ENCODE data around the gene GPS1.
A peak's percentile ranks its signal among the peaks of the same experiment; 100 is the strongest.

GPS1 gene

DNA sequence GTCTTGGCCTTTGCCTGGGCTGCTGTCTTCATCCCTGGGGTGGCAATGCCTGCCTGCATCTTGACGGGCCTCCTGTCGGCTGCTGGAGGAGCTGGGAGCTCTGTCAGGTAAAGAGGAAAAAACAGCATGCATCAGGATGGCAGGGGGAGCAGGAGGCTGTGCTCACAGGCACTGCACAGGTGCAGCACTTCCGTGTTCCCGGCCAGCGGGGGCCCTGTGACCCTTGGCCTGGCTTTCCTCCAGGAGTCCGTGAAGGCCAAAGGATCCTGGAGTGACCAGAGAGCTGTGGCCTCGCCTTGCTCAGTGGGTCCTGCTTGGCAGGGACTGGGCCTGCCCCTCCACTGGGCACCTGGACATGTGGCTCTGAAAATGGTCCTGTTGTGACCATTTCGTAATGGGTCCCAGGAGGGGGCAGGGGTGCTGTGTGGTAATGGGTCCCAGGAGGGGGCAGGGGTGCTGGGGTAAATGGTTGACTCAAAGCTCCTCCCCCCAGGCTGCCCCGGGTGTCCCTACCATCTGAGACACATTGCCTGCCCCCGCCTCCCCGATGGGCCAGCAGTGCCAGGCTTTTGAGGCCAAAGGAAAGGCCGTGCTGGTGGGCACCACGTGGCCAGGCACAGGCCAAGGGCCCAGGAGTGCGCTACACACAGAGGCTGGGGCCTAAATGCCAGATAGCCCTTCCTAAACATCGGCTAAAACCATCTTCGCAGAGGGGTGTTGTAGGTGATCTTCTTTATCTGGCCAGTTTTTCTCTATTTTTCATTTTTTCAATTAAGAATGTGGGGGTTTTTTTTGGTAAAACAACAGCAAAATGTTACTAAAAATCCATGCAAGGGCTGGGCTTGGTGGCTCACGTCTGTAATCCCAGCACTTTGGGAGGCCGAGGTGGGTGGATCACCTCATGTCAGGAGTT lies 50.3 kb downstream of the GPS1 start:
- DNase-seq (ENCODE audit: low read depth, low spot score): no peak

DNA sequence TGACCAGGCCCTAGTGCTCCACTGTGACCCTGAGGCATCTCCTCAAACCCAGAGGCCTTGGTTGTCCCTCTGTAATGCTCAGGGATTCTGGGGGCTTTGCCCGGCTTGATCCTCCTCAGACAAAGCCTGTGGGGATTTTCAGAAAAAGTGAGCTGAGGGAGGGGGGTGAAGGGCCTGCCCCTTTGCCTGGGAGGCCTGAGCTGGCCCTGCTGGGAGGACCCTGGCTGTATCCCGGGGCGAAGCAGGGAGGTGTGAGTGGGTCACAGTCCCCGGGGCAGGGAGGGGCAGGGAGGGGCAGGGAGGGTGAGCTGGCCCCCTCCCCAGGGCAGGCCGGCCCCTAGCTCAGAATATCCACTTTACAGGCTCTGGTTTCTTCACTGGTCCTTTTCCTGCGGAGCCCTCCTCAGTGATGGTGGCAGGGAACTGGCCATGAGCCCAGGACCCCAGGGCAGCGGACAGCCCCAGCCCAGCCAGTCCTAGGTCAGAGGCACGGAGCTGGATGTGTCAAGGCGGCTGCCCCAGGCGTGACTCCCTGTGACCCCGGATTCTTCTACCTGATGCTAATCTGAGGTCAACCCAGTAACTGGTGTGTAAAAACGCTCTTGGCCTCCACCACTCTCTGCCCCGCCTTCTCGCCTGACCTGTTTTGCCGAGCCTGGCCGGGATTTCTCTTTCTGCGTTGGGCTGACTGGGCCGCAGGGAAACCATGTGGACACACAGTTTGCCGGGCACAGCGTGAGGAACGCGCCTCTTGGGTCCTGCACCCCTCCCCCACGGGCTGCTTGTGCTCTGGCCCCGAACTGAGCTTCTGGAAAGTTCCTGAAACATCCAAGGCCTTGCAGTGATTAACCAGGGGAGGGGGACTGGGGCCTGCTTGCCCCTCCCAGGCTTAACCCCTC lies 52.1 kb downstream of the GPS1 start:
- DNase-seq (ENCODE audit: low read depth, low spot score): peak; percentile 98

- DNase-seq (ENCODE audit: low read depth, low spot score): peak; percentile 57
Measured at GRCh38 chr17:82104797-82105416, 53.2 kb downstream of the GPS1 start.

DNA sequence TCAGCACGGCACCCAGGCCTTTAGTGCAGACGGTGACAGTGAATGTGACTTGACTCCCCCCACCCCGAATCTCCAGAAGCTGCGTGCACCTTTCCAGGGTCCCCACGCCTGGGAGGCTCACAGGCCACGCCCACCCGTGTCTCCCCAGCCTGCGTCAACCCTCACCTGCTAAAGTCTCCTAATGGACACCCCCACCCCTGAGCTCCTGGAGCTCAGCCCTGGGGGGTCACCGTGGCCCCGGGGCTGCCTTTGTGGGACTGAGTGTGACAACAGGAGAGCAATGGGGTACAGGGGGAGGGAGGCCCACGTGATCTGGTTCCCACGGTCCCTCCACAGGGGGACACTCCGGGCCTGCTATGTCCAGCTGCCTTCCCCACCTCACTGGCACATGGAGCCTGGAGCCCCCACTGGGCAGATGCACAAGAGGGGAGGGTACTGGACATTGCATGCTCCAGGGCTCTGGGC lies 53.8 kb downstream of the GPS1 start:
- no peak for DNase-seq (ENCODE audit: low read depth, low spot score)

- peak; percentile 97 for DNase-seq (ENCODE audit: low read depth, low spot score)
Measured at GRCh38 chr17:82105882-82106687, 54.4 kb downstream of the GPS1 start.

DNA sequence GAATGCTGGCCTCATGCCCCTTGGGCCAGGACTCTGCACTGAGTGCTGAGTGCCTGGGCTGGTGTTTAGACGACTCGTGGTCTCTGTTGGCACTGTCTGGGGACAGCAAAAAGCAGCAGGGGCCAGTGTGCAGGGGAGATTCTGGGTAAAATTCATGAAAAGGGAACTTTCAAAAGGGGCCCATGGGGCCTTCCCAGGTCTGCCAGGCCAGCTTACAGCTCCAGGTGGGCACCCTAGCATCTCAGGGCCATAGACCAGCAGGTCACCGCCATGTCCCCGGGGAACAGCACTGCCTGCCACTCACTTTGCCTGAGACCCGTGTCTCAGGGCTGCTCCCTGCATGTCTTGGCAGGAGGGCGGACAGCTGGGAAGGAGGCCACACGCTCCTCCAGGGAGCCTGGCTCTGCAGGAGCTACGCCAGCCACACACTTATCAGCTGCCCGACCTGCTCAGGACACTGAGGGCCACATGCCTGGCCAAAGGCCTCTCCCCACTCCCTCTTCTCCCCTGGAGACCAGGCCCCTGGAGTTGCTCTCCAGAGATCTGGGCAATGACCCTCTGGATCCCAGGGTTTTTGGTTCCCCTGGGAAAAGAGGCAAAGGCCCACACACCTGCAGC lies 55.1 kb downstream of the GPS1 start:
- no peak for DNase-seq (ENCODE audit: low read depth, low spot score)
